ENCODE data around the gene MITF.

GRCh38 chr3:69763458-69763857 lies 24.2 kb downstream of the MITF start:
- TF ChIP-seq CTCF (IDR thresholded peaks at IDR 0.05): no peak
- TF ChIP-seq POLR2A (IDR thresholded peaks at IDR 0.05): no peak

All from esophagus squamous epithelium (tissue), 4 donors.